Activated CD4-positive, alpha-beta T cell treated with anti-CD3 and anti-CD28 coated beads for 36 hours (primary cell): Measurements from ENCODE around the gene WFDC1. TPM values are rescaled to one million over a fixed set of nuclear protein-coding genes. Genes with fewer than 3 reads are reported as not detected.

Source experiments
- ATAC-seq: fragments of 200-7000 bp; cut with Tn5 transposase; one replicate; pipeline ENCODE4 v1.10.0; 2021; ENCODE audit warnings: mild to moderate bottlenecking, moderate library complexity
- CTCF ChIA-PET: fragments of 350-600 bp; sonication (Branson Sonifier 250); formaldehyde crosslinking; loops from one replicate; lab custom pipeline; 2021; ENCODE audit warnings: antibody characterized with exemption; lab: Charles Lee
- POLR2A ChIA-PET: fragments of 350-600 bp; sonication (Branson Sonifier 250); formaldehyde crosslinking; loops from one replicate; lab custom pipeline; 2021; ENCODE audit warnings: antibody characterized with exemption, inconsistent platforms; lab: Charles Lee
- DNase-seq: peaks from one replicate; pipeline ENCODE4 v3.0.0-alpha.2; 2020
- H3K27ac Mint-ChIP-seq: one replicate; pipeline ENCODE4 v1.8.0; 2021; ENCODE audit warnings: mixed read lengths
- H3K27me3 Mint-ChIP-seq: one replicate; pipeline ENCODE4 v1.8.0; 2021; ENCODE audit warnings: mixed read lengths
- H3K36me3 Mint-ChIP-seq: one replicate; pipeline ENCODE4 v1.8.0; 2021; ENCODE audit warnings: low read depth, mixed read lengths
- H3K4me1 Mint-ChIP-seq: one replicate; pipeline ENCODE4 v1.8.0; 2021; ENCODE audit warnings: mixed read lengths
- H3K4me3 Mint-ChIP-seq: one replicate; pipeline ENCODE4 v1.8.0; 2021; ENCODE audit warnings: mild to moderate bottlenecking, moderate library complexity, mixed read lengths
- H3K9me3 Mint-ChIP-seq: one replicate; pipeline ENCODE4 v1.8.0; 2021; ENCODE audit warnings: low read depth, mixed read lengths
- intact Hi-C, 2 experiments: fragments of 100-400 bp; cut with DNase I in 1 of 2; cut with micrococcal nuclease in 1 of 2; formaldehyde crosslinking; loops; one replicate each; pipeline versions ENCODE4 v1.14.2 to v1.15.1; 2022 to 2024; cut with DNase I, micrococcal nuclease
- total RNA-seq, 2 experiments: library from RNA; stranded (reverse); gene quantifications; one replicate each; pipeline ENCODE4 v1.2.3, GENCODE V29; 2021

WFDC1 gene
- total RNA-seq, 2 experiments from 2014 or later: not detected

DNA sequence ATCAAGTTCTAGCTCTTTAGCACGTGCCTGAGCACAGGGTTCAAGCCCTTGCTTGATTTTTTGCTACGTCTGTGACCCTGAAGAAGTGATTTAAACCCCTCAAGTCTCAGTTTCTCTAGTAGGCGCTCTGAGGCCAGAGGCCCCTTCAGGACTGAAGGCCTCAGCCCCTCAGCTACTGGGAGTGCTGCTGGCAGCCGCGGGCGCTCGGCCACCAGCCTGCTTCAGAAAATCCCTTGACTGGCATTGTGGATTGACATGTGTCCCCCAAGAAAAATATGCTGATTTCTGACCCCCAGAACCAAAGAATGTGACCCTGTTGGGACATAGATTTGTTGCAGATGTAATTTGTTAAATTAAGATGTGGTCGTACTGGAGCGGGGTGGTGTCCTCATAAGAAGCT lies 20.2 kb upstream of the WFDC1 start:
- CTCF ChIA-PET: interaction anchor here (0.7 to 2.3 kb wide), 2 partner anchors 23 to 209 kb away, joined by 3 to 9 read pairs; no protein-coding TSS in a partner anchor
- H3K4me3 Mint-ChIP-seq: no peak overlapping the region
- no peak overlapping the region for H3K27ac Mint-ChIP-seq
- H3K27me3 Mint-ChIP-seq: peaks cover 2% of the 10 kb centered on the region
- POLR2A ChIA-PET: no interaction called here
- H3K9me3 Mint-ChIP-seq: no peaks in the 10 kb centered on the region
- H3K36me3 Mint-ChIP-seq: no peaks in the 10 kb centered on the region
- intact Hi-C loops: loop anchor here in 1 of 2 experiments (10.0 kb wide), 1 partner anchor 350 kb away; no protein-coding TSS in a partner anchor
- no peak for DNase-seq
- H3K4me1 Mint-ChIP-seq: no peaks in the 10 kb centered on the region
- ATAC-seq: no peak

- no peak overlapping the region for H3K4me3 Mint-ChIP-seq
- no peak overlapping the region for H3K27ac Mint-ChIP-seq
- no peaks in the 10 kb centered on the region for H3K4me1 Mint-ChIP-seq
- intact Hi-C loops: loop anchor here (5.0 to 10.0 kb wide), 3 partner anchors 347 to 452 kb away; no protein-coding TSS in a partner anchor
- peaks cover 2% of the 10 kb centered on the region for H3K27me3 Mint-ChIP-seq
- ChIA-PET CTCF (interaction anchor here (0.5 to 3.6 kb wide), 4 partner anchors 147 to 318 kb away, joined by 3 to 19 read pairs (median 6); no protein-coding TSS in a partner anchor), POLR2A (no interaction called here)
- DNase-seq: no peak
- H3K9me3 Mint-ChIP-seq: no peaks in the 10 kb centered on the region
- no peak for ATAC-seq
- H3K36me3 Mint-ChIP-seq: no peaks in the 10 kb centered on the region
Measured at GRCh38 chr16:84275585-84276151, 19.0 kb upstream of the WFDC1 start.

GRCh38 chr16:84277244-84277823 lies 17.3 kb upstream of the WFDC1 start:
- CTCF ChIA-PET: interaction anchor here (0.6 to 3.6 kb wide), 27 partner anchors 8 to 694 kb away, joined by 3 to 19 read pairs (median 3); no protein-coding TSS in a partner anchor
- POLR2A ChIA-PET: no interaction called here
- Mint-ChIP-seq H3K36me3 (no peaks in the 10 kb centered on the region), H3K27me3 (peaks cover 2% of the 10 kb centered on the region), H3K4me1 (no peaks in the 10 kb centered on the region), H3K4me3 (no peak overlapping the region), H3K27ac (no peak overlapping the region), H3K9me3 (no peaks in the 10 kb centered on the region)
- intact Hi-C loops: loop anchor here (1.0 to 10.0 kb wide), 6 partner anchors 31 to 450 kb away; no protein-coding TSS in a partner anchor
- DNase-seq (peak; percentile 86), ATAC-seq (peak; percentile 73)

- Mint-ChIP-seq H3K27ac (no peak overlapping the region), H3K36me3 (no peaks in the 10 kb centered on the region), H3K4me3 (no peak overlapping the region), H3K27me3 (peaks cover 2% of the 10 kb centered on the region), H3K9me3 (no peaks in the 10 kb centered on the region), H3K4me1 (no peaks in the 10 kb centered on the region)
- DNase-seq (no peak), ATAC-seq (no peak)
- POLR2A ChIA-PET: no interaction called here
- intact Hi-C loops: loop anchor here (5.0 to 10.0 kb wide), 3 partner anchors 344 to 449 kb away; no protein-coding TSS in a partner anchor
- CTCF ChIA-PET: interaction anchor here (0.6 to 3.6 kb wide), 14 partner anchors 15 to 693 kb away, joined by 3 to 19 read pairs (median 3); partner anchors contain the start of gene TAF1C
Measured at GRCh38 chr16:84278333-84278732, 16.3 kb upstream of the WFDC1 start.

GRCh38 chr16:84278968-84279367 lies 15.7 kb upstream of the WFDC1 start:
- CTCF ChIA-PET: interaction anchor here (0.7 to 3.6 kb wide), 5 partner anchors 30 to 661 kb away, joined by 3 to 19 read pairs (median 3); partner anchors contain the start of gene TAF1C
- no peak overlapping the region for H3K27ac Mint-ChIP-seq
- H3K4me3 Mint-ChIP-seq: no peak overlapping the region
- H3K36me3 Mint-ChIP-seq: no peaks in the 10 kb centered on the region
- no peaks in the 10 kb centered on the region for H3K4me1 Mint-ChIP-seq
- POLR2A ChIA-PET: no interaction called here
- DNase-seq (no peak), ATAC-seq (no peak)
- peaks cover 2% of the 10 kb centered on the region for H3K27me3 Mint-ChIP-seq
- H3K9me3 Mint-ChIP-seq: no peaks in the 10 kb centered on the region
- intact Hi-C loops: loop anchor here (5.0 to 10.0 kb wide), 3 partner anchors 343 to 448 kb away; no protein-coding TSS in a partner anchor

GRCh38 chr16:84279881-84280280 lies 14.8 kb upstream of the WFDC1 start:
- no peak for ATAC-seq
- Mint-ChIP-seq H3K27ac (no peak overlapping the region), H3K9me3 (no peaks in the 10 kb centered on the region), H3K4me3 (no peak overlapping the region), H3K27me3 (peaks cover 2% of the 10 kb centered on the region), H3K36me3 (no peaks in the 10 kb centered on the region), H3K4me1 (no peaks in the 10 kb centered on the region)
- intact Hi-C loops: loop anchor here (5.0 to 10.0 kb wide), 3 partner anchors 342 to 447 kb away; no protein-coding TSS in a partner anchor
- no peak for DNase-seq
- ChIA-PET POLR2A (no interaction called here), CTCF (interaction anchor here (0.7 kb wide), 1 partner anchor 1939 kb away, joined by 3 read pairs; no protein-coding TSS in a partner anchor)

GRCh38 chr16:84281074-84281473 lies 13.6 kb upstream of the WFDC1 start:
- no peaks in the 10 kb centered on the region for H3K4me1 Mint-ChIP-seq
- intact Hi-C loops: no loop called here
- no peaks in the 10 kb centered on the region for H3K9me3 Mint-ChIP-seq
- no peak for ATAC-seq
- ChIA-PET POLR2A (no interaction called here), CTCF (interaction anchor here (0.6 kb wide), 2 partner anchors 12 to 26 kb away, joined by 3 read pairs; no protein-coding TSS in a partner anchor)
- H3K36me3 Mint-ChIP-seq: no peaks in the 10 kb centered on the region
- no peak for DNase-seq
- peaks cover 2% of the 10 kb centered on the region for H3K27me3 Mint-ChIP-seq
- no peak overlapping the region for H3K4me3 Mint-ChIP-seq
- H3K27ac Mint-ChIP-seq: no peak overlapping the region

- Mint-ChIP-seq H3K36me3 (no peaks in the 10 kb centered on the region), H3K9me3 (no peaks in the 10 kb centered on the region), H3K4me1 (no peaks in the 10 kb centered on the region), H3K27ac (no peak overlapping the region), H3K4me3 (no peak overlapping the region), H3K27me3 (peaks cover 3% of the 10 kb centered on the region)
- ATAC-seq: no peak
- POLR2A ChIA-PET: no interaction called here
- no peak for DNase-seq
- CTCF ChIA-PET: no interaction called here
- intact Hi-C loops: no loop called here
Measured at GRCh38 chr16:84282533-84282932, 12.1 kb upstream of the WFDC1 start.

GRCh38 chr16:84283314-84284153 lies 11.1 kb upstream of the WFDC1 start:
- intact Hi-C loops: no loop called here
- H3K36me3 Mint-ChIP-seq: no peaks in the 10 kb centered on the region
- H3K4me3 Mint-ChIP-seq: no peak overlapping the region
- ATAC-seq (no peak), DNase-seq (no peak)
- ChIA-PET POLR2A (interaction anchor here (0.6 kb wide), 1 partner anchor 43 kb away, joined by 4 read pairs; no protein-coding TSS in a partner anchor), CTCF (interaction anchor here (0.5 to 0.7 kb wide), 3 partner anchors 11 to 389 kb away, joined by 3 to 4 read pairs (median 3); partner anchors contain the start of gene WFDC1)
- H3K9me3 Mint-ChIP-seq: no peaks in the 10 kb centered on the region
- no peaks in the 10 kb centered on the region for H3K4me1 Mint-ChIP-seq
- H3K27me3 Mint-ChIP-seq: peaks cover 4% of the 10 kb centered on the region
- no peak overlapping the region for H3K27ac Mint-ChIP-seq

DNA sequence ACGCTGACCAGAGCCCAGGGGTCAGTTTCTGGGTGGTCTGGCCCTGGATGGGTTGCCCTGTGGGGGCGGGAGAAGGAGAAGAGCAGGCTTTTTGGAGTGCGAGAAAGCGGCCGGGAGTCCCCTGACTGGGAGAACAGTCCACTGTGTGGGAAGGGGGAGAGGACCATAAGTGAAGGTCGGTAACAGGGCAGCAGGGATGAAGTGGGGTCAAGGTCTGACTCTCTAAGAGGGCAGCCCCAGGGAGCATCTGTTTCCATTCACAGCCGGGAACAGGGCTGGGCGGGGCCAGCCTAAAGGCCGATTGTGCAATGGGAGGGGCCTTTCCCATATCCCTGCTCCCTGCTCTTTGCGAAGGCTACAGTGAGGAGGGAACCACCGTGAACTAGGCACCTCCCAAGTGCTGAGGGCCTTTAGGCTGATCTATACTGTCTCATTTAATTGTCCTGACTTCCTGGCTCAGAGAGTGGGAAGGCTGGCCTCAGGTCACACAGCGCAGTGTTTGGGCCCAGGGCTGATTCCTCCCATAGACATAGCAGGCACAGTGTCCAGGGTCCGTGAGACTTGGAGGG lies 10.4 kb upstream of the WFDC1 start:
- no peaks in the 10 kb centered on the region for H3K4me1 Mint-ChIP-seq
- ATAC-seq: no peak
- H3K9me3 Mint-ChIP-seq: no peaks in the 10 kb centered on the region
- H3K36me3 Mint-ChIP-seq: no peaks in the 10 kb centered on the region
- intact Hi-C loops: no loop called here
- peaks cover 5% of the 10 kb centered on the region for H3K27me3 Mint-ChIP-seq
- no peak overlapping the region for H3K4me3 Mint-ChIP-seq
- ChIA-PET POLR2A (no interaction called here), CTCF (interaction anchor here (0.6 to 0.7 kb wide), 2 partner anchors 227 to 388 kb away, joined by 3 to 4 read pairs; no protein-coding TSS in a partner anchor)
- H3K27ac Mint-ChIP-seq: no peak overlapping the region
- DNase-seq: no peak
